Prostate gland (tissue), 2 donors: ENCODE measurements around the gene CAB39L.

ENCODE experiments used
- POLR2A ChIP-seq: fragments of 450-650 bp; IDR thresholded peaks from one replicate; pipeline ENCODE4 v1.6.1; 2016; ENCODE audit warnings: antibody characterized with exemption, mild to moderate bottlenecking
- POLR2AphosphoS5 ChIP-seq: sonication (generic); formaldehyde crosslinking; IDR thresholded peaks from one replicate; pipeline ENCODE4 v1.6.1; 2017; ENCODE audit warnings: antibody characterized with exemption
- TF ChIP-seq, protein P1 (sequence below), 4 experiments: fragments of 200-600 bp in 2 of 4; fragments of 450-650 bp in 2 of 4; sonication (generic) in 2 of 4; IDR thresholded peaks; 1 replicate in 3 of 4; 2 replicates in 1 of 4; pipeline ENCODE4 v1.5.1; 2016 to 2019; ENCODE audit warnings: antibody characterized with exemption in 4 of 4, mild to moderate bottlenecking in 2 of 4, moderate library complexity in 2 of 4

DNA sequence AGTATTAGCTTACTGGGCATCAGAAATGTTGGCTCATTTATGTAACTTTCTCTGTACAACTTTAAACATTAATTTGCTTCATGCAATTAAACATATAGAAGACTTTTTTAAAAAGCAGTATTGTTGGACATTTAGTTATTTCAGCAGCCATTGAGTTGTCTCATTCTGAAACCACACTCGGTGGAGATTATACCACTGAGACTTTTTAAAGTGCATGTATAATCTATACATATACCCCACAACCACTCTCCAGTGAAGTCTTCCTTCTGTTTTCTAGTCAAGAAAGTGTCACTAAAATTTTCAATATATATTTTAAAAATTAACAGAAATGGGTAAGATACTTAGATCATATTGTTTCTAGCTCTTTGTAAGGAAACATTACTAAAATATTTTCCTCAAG, 15.7 kb upstream of the CAB39L start:
- no peak for TF ChIP-seq POLR2A
- TF ChIP-seq, protein P1, sequence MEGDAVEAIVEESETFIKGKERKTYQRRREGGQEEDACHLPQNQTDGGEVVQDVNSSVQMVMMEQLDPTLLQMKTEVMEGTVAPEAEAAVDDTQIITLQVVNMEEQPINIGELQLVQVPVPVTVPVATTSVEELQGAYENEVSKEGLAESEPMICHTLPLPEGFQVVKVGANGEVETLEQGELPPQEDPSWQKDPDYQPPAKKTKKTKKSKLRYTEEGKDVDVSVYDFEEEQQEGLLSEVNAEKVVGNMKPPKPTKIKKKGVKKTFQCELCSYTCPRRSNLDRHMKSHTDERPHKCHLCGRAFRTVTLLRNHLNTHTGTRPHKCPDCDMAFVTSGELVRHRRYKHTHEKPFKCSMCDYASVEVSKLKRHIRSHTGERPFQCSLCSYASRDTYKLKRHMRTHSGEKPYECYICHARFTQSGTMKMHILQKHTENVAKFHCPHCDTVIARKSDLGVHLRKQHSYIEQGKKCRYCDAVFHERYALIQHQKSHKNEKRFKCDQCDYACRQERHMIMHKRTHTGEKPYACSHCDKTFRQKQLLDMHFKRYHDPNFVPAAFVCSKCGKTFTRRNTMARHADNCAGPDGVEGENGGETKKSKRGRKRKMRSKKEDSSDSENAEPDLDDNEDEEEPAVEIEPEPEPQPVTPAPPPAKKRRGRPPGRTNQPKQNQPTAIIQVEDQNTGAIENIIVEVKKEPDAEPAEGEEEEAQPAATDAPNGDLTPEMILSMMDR (IDR thresholded peaks at IDR 0.05), result no peak
- no peak for TF ChIP-seq POLR2AphosphoS5
